Caki2 (cell line): ENCODE results near the gene RAPGEF1. TPM values are rescaled to one million over a fixed set of nuclear protein-coding genes. Genes with fewer than 3 reads are reported as not detected.

ENCODE experiments used
- DNase-seq: peaks from one replicate; pipeline ENCODE4 v3.0.0-alpha.2; 2015; ENCODE audit warnings: low read depth
- in situ Hi-C: cut with HindIII; loops from 2 replicates; pipeline ENCODE4 v1.10.0; 2016; ENCODE audit warnings: low sequenced_read_pairs, low pct_unique_long_range_greater_than_20kb, mixed read lengths
- total RNA-seq: library from RNA; depleted of rRNA; stranded (reverse); fragments of >200 nt; shearing (Covaris generic); gene quantifications from 2 replicates; pipeline ENCODE4 v1.2.3, GENCODE V29; 2014; ENCODE audit warnings: low replicate concordance

The RAPGEF1 gene
- total RNA-seq, 1 experiment from 2014 or later: 15.1 TPM

GRCh38 chr9:131593936-131594665 lies 145.8 kb downstream of the RAPGEF1 start:
- in situ Hi-C loops: no loop called here
- no peak for DNase-seq

GRCh38 chr9:131593091-131593820 lies 146.6 kb downstream of the RAPGEF1 start:
- DNase-seq: no peak
- in situ Hi-C loops: no loop called here

- in situ Hi-C loops: no loop called here
- no peak for DNase-seq
These were observed 148.0 kb downstream of the RAPGEF1 start for GRCh38 chr9:131591845-131592208.

GRCh38 chr9:131590907-131591844 lies 148.7 kb downstream of the RAPGEF1 start:
- DNase-seq: peak; percentile 68
- in situ Hi-C loops: no loop called here

GRCh38 chr9:131590449-131590848 lies 149.4 kb downstream of the RAPGEF1 start:
- DNase-seq: no peak
- in situ Hi-C loops: no loop called here

- DNase-seq: no peak
- in situ Hi-C loops: no loop called here
These were observed 149.9 kb downstream of the RAPGEF1 start for GRCh38 chr9:131589993-131590392.

GRCh38 chr9:131589124-131589711 lies 150.7 kb downstream of the RAPGEF1 start:
- in situ Hi-C loops: no loop called here
- DNase-seq: no peak

- in situ Hi-C loops: no loop called here
These were observed 151.5 kb downstream of the RAPGEF1 start for GRCh38 chr9:131588396-131588795.

GRCh38 chr9:131587906-131588305 lies 152.0 kb downstream of the RAPGEF1 start:
- in situ Hi-C loops: no loop called here
- no peak for DNase-seq

More at GRCh38 chr9:131588396-131588795, 151.5 kb downstream of the RAPGEF1 start:
- DNase-seq: no peak

- DNase-seq: no peak
- in situ Hi-C loops: no loop called here
These were observed 152.5 kb downstream of the RAPGEF1 start for GRCh38 chr9:131587331-131587730.

- no peak for DNase-seq
- in situ Hi-C loops: no loop called here
These were observed 154.5 kb downstream of the RAPGEF1 start for GRCh38 chr9:131585375-131585774.

- in situ Hi-C loops: no loop called here
- DNase-seq: no peak
These were observed 155.0 kb downstream of the RAPGEF1 start for GRCh38 chr9:131584858-131585257.

- in situ Hi-C loops: no loop called here
- DNase-seq: no peak
These were observed 155.9 kb downstream of the RAPGEF1 start for GRCh38 chr9:131583836-131584555.

GRCh38 chr9:131583337-131583645 lies 156.6 kb downstream of the RAPGEF1 start:
- in situ Hi-C loops: no loop called here
- no peak for DNase-seq

GRCh38 chr9:131582466-131583336 lies 157.2 kb downstream of the RAPGEF1 start:
- DNase-seq: no peak
- in situ Hi-C loops: no loop called here

GRCh38 chr9:131582056-131582455 lies 157.8 kb downstream of the RAPGEF1 start:
- in situ Hi-C loops: no loop called here
- DNase-seq: no peak

GRCh38 chr9:131580358-131580757 lies 159.5 kb downstream of the RAPGEF1 start:
- in situ Hi-C loops: no loop called here
- no peak for DNase-seq
